HG02642 (cell line): ENCODE measurements around the gene SNX10.

Source experiments
- ATAC-seq: cut with Tn5 transposase; IDR thresholded peaks from one replicate; pipeline ENCODE4 v1.9.1; 2021; ENCODE audit warnings: mild to moderate bottlenecking; ENCODE audit not compliant: unreplicated experiment, poor library complexity

Gene SNX10

GRCh38 chr7:26365077-26365900 lies 73.6 kb downstream of the SNX10 start:
- peak; percentile 73 for ATAC-seq

- no peak for ATAC-seq
Measured at GRCh38 chr7:26365901-26366275, 74.2 kb downstream of the SNX10 start.

GRCh38 chr7:26367219-26367711 lies 75.6 kb downstream of the SNX10 start:
- no peak for ATAC-seq

- ATAC-seq, result no peak
Measured at GRCh38 chr7:26368542-26368941, 76.9 kb downstream of the SNX10 start.

- no peak for ATAC-seq
Measured at GRCh38 chr7:26369593-26369992, 77.9 kb downstream of the SNX10 start.

GRCh38 chr7:26370011-26370410 lies 78.3 kb downstream of the SNX10 start:
- no peak for ATAC-seq

- ATAC-seq, result no peak
Measured at GRCh38 chr7:26372249-26372648, 80.6 kb downstream of the SNX10 start.

GRCh38 chr7:26372704-26373103 lies 81.0 kb downstream of the SNX10 start:
- no peak for ATAC-seq

GRCh38 chr7:26374647-26375373 lies 83.1 kb downstream of the SNX10 start:
- ATAC-seq, result no peak

- ATAC-seq, result no peak
Measured at GRCh38 chr7:26375726-26376174, 84.1 kb downstream of the SNX10 start.

GRCh38 chr7:26376175-26376917 lies 84.7 kb downstream of the SNX10 start:
- ATAC-seq, result peak; percentile 45

GRCh38 chr7:26378016-26378415 lies 86.4 kb downstream of the SNX10 start:
- ATAC-seq, result no peak

- ATAC-seq, result no peak
Measured at GRCh38 chr7:26379711-26380110, 88.0 kb downstream of the SNX10 start.

- no peak for ATAC-seq
Measured at GRCh38 chr7:26381476-26382353, 90.1 kb downstream of the SNX10 start.

- ATAC-seq, result no peak
Measured at GRCh38 chr7:26385240-26385639, 93.6 kb downstream of the SNX10 start.

- no peak for ATAC-seq
Measured at GRCh38 chr7:26387731-26388130, 96.1 kb downstream of the SNX10 start.

- peak; percentile 79 for ATAC-seq
Measured at GRCh38 chr7:26388256-26388655, 96.6 kb downstream of the SNX10 start.

- no peak for ATAC-seq
Measured at GRCh38 chr7:26390016-26390415, 98.4 kb downstream of the SNX10 start.

- no peak for ATAC-seq
Measured at GRCh38 chr7:26393818-26394217, 102.2 kb downstream of the SNX10 start.

- ATAC-seq, result no peak
Measured at GRCh38 chr7:26397332-26397731, 105.7 kb downstream of the SNX10 start.
